ENCODE measurements around the gene RBM28.
"Not testable (repeated sequence)": the region's sequence is repeated elsewhere in the genome, so short reads cannot be mapped to it uniquely, and the experiment has no call there.

RBM28 gene

GRCh38 chr7:128347647-128348097 lies 4.0 kb upstream of the RBM28 start:
- DNase-seq (ENCODE audit: low spot score), result no peak

- no peak for DNase-seq (ENCODE audit: low spot score)
Measured at GRCh38 chr7:128344431-128344774, 695 bp upstream of the RBM28 start.

GRCh38 chr7:128341733-128342132 lies 2.0 kb downstream of the RBM28 start:
- no peak for DNase-seq (ENCODE audit: low spot score)

- no peak for DNase-seq (ENCODE audit: low spot score)
Measured at GRCh38 chr7:128335730-128336129, 8.0 kb downstream of the RBM28 start.

- no peak for DNase-seq (ENCODE audit: low spot score)
Measured at GRCh38 chr7:128324368-128324680, 19.4 kb downstream of the RBM28 start.

GRCh38 chr7:128323459-128324367 lies 20.0 kb downstream of the RBM28 start:
- DNase-seq (ENCODE audit: low spot score), result no peak

- no peak for DNase-seq (ENCODE audit: low spot score)
Measured at GRCh38 chr7:128323040-128323439, 20.7 kb downstream of the RBM28 start.

- no peak for DNase-seq (ENCODE audit: low spot score)
Measured at GRCh38 chr7:128322040-128322643, 21.6 kb downstream of the RBM28 start.

- DNase-seq (ENCODE audit: low spot score), result no peak
Measured at GRCh38 chr7:128321044-128321422, 22.7 kb downstream of the RBM28 start.

GRCh38 chr7:128318691-128319090 lies 25.0 kb downstream of the RBM28 start:
- DNase-seq (ENCODE audit: low spot score), result no peak

- no peak for DNase-seq (ENCODE audit: low spot score)
Measured at GRCh38 chr7:128311013-128311412, 32.7 kb downstream of the RBM28 start.

- no peak for DNase-seq (ENCODE audit: low spot score)
Measured at GRCh38 chr7:128310499-128310898, 33.2 kb downstream of the RBM28 start.

- DNase-seq (ENCODE audit: low spot score), result no peak
Measured at GRCh38 chr7:128309976-128310375, 33.7 kb downstream of the RBM28 start.

- no peak for DNase-seq (ENCODE audit: low spot score)
Measured at GRCh38 chr7:128309124-128309523, 34.6 kb downstream of the RBM28 start.

GRCh38 chr7:128307061-128307460 lies 36.6 kb downstream of the RBM28 start:
- no peak for DNase-seq (ENCODE audit: low spot score)

GRCh38 chr7:128304212-128304611 lies 39.5 kb downstream of the RBM28 start:
- DNase-seq (ENCODE audit: low spot score), result no peak

- no peak for DNase-seq (ENCODE audit: low spot score)
Measured at GRCh38 chr7:128303643-128304042, 40.1 kb downstream of the RBM28 start.

GRCh38 chr7:128303133-128303532 lies 40.6 kb downstream of the RBM28 start:
- no peak for DNase-seq (ENCODE audit: low spot score)

GRCh38 chr7:128302139-128302538 lies 41.6 kb downstream of the RBM28 start:
- no peak for DNase-seq (ENCODE audit: low spot score)

- DNase-seq (ENCODE audit: low spot score), result no peak
Measured at GRCh38 chr7:128299109-128299607, 44.5 kb downstream of the RBM28 start.

- DNase-seq (ENCODE audit: low spot score), result not testable (repeated sequence)
Measured at GRCh38 chr7:128298004-128298403, 45.7 kb downstream of the RBM28 start.

- no peak for DNase-seq (ENCODE audit: low spot score)
Measured at GRCh38 chr7:128287556-128287955, 56.2 kb downstream of the RBM28 start.

- DNase-seq (ENCODE audit: low spot score), result no peak
Measured at GRCh38 chr7:128284102-128284501, 59.6 kb downstream of the RBM28 start.

Data from hematopoietic multipotent progenitor cell treated with erythropoietin and hydrocortisone succinate and interleukin-3 and kit ligand, for 17 days (in vitro differentiated cells).